HG03135 (cell line): ENCODE results near the gene NCR2.

Source experiments
- ATAC-seq: cut with Tn5 transposase; IDR thresholded peaks from one replicate; pipeline ENCODE4 v1.9.1; 2021; ENCODE audit warnings: mild to moderate bottlenecking, moderate library complexity; ENCODE audit not compliant: unreplicated experiment

NCR2 gene

DNA sequence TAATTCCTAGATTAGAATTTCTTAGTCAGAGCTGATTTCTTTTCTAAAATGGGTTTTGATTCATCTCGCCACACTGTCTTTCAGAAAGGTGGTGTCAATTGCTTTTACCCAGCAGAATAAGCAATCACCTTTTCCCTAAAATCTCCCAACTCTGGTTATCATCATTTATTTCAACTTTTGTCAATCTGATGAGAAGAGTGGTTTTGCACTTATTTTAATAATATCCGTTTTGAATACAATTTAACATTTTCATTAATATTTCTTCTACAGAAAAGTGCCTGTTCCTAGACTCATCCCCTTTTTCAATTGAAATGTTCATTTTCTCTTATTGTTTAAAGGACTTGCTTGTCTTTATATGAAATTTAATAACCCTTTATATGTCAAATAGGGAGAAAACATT lies 8.2 kb upstream of the NCR2 start:
- no peak for ATAC-seq

DNA sequence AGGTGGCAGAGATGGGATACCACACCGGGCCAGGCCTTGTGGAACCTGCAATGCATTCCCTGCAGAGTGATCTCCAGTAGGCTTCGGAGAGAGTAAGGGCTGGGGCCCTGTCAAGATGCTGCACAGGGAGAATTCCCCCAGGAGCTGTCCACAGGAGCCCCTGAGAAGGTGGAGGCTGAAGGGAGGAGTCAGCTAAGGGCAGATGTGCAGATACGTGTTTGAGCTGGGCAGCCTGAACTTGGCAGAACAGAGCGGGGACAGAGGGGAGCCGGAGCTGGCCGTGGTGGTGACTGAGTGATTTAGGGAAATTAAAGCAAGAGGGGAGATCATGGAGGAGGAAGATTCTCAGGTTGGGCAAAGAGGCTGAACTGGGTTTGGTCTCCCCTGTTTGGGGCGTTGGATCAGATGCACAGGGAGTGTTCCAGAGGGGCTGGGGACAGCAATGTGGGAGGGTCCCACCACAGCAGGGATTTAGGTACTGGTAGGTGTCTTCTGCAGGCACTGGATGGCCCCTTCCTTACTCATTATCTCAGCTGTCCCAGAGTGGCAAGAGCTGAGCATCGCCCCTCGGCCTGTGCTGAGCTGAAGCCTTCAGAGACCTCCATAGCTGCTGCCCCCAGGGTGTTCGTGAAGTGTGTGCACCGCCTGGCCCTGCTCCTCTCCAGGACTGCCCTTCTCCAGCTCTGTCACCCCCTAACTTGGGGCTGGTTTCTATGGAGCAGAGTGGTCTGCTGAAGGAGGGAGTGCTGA lies 3.8 kb upstream of the NCR2 start:
- no peak for ATAC-seq

DNA sequence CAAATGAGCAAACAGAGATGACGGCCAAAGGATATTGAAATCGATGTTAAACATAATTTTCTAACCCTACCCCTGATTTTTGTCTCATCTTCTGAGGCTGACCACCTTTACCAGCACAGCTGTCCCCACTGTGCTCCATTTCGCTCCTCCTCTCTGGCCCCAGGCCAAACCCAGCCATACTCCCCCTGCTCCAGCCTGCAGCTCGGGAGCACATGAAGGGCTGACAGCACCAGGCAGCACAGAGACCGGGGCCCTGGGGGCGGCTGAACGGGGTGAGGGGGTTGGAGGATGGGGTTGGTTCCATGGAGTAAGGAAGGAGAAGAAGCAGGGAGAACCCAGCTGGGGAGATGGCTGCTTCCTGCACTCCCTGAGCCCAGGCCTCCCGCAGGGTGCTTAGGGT lies 3.2 kb upstream of the NCR2 start:
- ATAC-seq, result no peak

DNA sequence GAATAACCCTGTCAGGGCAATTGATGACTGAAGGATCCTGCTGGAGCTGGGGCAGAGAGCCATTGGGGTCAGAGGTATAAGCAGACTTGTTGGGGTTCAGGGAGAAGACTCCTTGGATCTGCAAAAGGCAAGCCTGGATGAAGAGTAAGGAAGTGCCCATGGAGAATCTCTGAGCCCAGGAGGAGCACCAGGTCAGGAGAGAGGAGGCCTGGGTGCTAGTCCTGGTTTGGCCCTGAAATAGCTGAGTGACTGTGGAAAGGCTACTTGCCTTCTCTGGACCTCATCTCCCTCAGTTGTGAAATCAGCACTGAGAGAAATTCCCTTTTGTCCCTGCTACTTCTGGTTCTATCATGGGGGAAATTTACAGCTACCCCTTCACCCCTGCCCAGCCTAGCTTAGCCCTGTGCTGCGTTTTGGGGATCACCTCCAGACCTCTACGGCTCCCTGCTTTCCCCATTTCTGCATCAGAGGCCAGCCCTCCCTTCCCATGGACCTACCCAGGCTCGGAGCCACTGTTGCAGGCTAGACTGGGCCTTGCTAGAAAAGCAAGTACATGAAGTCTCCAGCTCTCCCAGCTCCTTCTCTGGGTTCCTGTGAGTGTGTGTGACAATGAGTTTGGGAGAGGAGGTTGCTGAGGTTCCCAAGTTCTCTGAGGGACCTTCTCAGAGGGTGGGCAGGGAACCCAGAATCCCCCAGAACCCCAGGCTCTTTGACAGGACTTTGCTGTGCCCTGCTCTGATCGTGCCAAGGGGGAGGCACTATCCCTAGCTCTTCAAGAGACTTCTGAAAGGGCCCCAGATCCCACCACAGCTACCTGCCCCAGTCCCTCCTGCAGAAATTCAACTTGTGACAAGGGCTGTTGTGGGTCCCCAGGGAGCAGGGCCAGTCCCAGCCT lies 2.3 kb upstream of the NCR2 start:
- ATAC-seq, result no peak

DNA sequence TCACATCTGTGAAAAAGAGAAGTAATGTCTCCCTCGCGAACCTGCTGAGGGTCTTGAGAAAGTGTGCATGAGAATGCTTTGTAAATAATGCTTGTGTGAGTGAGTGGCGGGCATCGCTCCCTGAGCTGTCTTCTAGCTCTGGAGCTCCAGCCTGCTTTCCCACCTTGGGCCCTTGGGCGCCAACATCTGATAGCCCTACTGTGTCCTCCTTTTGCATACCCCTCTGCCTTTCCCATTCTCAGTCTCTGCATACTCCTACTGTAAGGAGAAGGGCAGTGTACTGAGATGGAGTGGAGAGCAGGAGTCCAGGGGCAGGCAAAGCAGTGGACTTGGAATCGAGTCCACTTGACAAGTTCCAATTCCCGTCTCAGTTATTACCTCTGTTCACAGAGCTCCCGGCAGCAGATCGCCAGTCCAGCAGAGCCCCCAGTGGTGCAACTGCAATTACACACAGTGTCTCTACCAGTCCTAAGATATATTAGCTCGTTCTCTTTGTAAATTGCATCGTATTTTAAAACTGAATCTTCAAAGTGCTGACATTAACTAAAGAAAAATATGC lies 847 bp upstream of the NCR2 start:
- no peak for ATAC-seq

DNA sequence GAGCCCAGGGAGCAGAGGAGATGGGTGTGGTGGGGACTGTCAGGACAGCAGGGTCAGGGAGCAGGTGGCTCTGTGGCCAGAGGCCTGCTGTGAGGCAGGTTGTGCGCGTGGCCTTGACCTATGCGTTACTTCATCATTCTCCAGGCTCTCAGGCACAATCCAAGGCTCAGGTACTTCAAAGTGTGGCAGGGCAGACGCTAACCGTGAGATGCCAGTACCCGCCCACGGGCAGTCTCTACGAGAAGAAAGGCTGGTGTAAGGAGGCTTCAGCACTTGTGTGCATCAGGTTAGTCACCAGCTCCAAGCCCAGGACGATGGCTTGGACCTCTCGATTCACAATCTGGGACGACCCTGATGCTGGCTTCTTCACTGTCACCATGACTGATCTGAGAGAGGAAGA lies 535 bp downstream of the NCR2 start:
- no peak for ATAC-seq

DNA sequence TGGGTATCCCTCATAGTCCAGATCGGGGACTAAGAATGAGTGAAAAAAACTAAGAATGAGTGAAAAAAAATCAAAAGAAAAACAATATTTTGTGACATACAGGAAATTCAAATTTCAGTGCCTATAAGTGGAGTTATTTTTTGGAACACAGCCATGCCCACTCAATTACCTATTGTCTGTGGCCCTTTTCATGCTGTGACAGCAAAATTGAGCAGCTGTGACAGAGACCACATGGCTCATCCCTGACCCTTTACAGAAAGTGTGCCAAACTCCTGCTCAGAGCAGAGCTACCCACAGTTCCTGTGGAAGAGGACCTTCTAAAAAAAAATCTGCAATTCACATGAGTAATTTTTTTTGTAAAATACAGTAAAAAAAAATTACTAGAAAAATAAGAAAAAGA lies 1.4 kb downstream of the NCR2 start:
- ATAC-seq, result no peak

DNA sequence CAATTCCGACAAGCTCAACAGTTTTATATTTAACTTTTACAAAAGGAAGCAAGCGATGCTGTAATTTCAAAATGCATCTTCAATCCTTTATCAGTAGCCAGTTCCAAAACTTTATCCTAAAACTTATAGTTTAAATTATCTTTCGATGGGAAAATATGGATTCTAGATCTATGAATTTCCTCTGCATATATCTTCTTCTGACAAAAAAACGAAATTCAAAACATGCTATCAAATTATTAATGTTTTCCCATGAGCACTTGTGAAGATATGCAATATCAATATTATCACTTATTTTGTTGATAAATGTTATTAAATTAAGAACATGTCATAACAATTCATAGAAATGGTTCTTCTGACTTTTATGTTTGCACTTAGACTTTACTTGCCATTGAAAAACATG lies 2.3 kb downstream of the NCR2 start:
- ATAC-seq, result no peak

DNA sequence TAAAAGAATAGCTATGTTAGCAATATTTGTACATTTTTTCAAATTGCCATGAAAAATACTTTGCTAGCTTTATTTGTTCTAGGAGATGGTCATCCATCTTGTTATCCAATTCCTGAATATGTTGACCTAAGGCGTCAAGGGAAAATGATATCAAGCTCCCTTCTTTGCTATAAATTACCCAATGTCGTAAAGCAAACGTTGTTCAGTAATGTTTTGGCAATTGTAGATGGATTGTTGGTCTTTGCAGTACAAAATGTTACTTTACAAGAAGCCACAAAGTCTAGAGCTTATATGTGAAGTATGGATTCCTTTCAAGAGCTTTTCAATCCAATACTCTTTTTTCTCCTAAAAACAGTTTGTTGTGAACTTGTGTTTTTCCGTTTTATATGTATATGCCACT lies 3.3 kb downstream of the NCR2 start:
- ATAC-seq, result no peak

DNA sequence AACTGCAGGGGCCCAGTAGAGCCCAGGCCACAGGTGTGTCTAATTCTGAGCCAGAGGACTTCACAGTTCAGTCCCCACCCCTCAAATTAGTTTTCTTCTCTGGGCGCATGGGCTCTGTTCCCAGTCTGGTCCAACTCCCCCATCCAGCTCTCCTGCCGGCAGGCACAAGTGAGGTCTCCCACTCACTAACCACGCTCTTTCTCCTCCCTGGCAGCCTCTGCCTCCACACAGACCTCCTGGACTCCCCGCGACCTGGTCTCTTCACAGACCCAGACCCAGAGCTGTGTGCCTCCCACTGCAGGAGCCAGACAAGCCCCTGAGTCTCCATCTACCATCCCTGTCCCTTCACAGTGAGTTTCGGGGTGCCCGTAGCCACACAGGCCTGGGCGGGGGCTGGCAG lies 6.2 kb downstream of the NCR2 start:
- no peak for ATAC-seq

DNA sequence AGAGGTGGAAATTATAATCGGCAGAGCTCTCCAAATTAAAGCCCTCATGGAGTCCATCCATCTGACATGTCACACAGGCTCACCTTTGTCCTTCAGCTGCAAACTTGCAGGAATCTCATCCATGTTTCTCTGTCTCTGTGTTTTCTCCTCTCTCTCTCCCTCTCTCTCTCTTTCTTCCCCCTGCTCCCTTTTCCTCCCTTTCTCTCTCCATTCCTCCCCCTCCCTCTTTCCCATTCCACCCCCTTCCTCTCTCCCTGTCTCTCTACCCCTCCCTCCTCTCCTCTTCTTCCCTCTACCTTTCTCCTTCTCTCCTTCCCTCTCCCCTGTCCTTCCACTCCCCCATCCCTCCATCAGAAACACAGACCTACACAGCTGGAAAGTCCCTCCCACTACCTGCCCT lies 6.8 kb downstream of the NCR2 start:
- ATAC-seq, result no peak

DNA sequence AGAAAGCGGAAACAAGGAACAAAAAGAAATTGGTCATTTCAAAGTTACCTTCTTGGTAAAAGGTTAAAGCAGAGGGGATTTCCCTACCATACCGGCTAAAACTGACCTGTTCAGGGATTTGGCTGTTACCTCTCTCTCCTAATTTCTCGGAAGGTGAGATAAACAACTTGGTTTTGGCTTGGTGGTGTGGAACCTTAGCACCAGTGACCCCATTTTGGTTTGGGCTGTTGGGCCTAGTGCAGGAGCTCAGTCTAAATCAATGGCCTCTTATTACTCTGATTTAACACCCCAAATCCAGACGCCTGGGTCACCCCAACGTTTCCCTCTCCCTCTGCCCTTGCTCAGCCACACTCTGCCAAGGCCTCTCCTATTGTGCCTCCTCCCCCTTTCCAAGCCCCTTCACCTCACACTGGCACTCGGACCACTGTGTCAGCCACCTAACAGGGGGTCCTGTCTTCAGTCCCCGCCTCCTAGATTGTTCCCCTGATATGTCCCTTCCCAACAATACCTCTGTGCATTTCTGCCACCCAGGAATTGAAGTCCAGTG lies 8.3 kb downstream of the NCR2 start:
- ATAC-seq, result no peak

DNA sequence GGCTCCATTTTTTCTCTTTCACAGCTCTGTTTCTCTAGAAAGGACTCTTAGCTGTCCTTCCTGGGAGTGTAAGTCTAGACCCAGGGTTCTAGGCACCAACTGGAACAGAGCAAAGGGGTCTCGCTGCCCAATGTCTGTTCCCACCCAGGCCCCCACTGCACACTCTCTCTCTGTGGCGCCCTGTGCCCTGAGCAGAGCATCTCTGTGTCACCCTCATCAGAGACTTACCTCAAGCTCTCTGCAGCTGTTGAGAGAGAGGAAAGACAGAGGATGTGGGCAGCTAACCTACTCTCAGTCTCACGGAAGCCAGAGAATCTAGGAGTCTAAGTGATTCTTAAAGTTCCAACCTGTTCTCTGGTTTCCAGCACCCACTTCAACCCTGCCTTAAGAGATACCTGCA lies 9.5 kb downstream of the NCR2 start:
- no peak for ATAC-seq

DNA sequence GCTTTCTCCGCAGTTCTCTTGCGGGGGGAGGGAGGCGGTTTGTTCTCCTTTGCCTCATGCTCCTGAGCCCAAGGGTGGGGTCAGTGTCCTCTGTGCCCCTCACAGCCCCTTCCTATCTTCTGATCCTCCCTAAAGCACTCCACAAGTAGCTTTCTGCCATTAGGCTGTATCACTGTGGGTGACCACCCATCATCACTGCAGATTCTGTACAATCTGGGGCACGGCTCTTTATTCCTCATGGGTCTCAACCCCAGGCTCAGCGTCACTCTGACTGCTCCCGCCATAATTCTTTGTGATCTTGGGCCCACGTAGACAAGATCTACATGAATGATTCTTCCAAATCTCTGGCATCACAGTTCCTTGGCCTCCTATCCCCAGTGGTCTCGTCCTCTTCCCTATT lies 10.5 kb downstream of the NCR2 start:
- ATAC-seq, result no peak

DNA sequence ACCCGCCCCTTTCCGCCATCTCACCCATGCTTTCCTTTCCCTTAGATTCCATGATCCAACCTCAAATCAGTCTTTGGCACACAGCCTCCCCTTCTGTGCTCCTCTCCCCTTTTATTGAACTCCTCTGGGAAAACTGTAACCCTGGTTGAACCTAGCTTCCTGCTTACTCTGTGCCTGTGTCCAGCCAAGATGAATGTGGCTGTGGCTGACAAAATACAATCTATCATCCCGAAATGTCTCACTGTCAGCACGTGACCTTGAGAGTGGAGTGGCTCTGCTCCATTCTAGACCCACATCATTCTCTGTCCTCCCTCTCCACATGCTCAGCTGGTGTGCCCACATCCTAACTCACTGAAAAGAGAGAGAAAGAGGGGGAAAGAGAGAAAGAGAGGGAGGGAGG lies 11.0 kb downstream of the NCR2 start:
- no peak for ATAC-seq

DNA sequence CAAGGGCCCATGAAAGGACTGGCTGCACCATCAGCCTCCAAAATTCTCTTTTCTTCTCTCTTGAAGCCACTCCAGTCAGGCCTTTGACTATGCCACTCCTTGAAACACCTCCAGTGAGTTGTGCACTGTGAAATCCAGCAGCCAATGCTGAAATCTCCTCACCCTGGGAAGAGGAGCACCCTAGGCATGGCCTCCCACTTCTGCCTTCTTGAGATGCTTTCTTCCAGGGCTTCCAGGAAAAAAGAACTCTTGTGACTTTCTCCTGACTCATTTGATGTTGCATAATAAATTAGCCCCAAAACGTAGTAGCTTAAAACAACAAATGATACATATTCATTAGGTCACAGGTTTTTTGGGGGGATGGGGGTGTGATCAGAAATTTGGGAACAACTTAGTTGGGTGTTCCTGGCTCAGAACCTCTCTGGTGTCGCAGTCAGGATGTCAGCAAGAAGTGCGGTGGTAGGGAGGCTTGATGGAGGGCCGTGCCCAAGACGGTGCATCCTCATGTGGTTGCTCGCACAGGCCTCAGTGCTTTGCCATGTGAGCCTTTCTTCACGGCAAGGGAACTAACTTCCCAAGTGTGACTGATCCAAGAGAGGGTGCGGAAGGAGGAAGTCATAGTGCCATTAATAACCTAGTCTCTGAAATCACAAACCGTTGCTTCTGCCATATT lies 12.1 kb downstream of the NCR2 start:
- no peak for ATAC-seq

DNA sequence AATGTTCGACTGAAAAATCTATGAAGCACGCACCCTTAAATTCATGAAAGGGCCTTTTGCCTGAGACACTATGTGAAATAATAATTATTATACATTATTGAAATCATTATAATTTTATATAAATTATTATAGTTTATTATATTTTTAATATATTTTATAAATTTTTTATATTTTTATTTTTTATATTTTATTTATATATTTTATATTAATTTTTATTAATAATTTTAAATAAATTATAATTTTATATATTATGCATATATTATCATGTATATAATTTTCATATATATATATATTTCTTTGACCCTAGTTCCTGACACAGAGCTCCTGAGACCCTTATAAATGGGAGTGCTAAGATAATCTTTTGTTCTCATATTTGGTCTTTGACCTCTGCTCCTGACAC lies 13.5 kb downstream of the NCR2 start:
- no peak for ATAC-seq

DNA sequence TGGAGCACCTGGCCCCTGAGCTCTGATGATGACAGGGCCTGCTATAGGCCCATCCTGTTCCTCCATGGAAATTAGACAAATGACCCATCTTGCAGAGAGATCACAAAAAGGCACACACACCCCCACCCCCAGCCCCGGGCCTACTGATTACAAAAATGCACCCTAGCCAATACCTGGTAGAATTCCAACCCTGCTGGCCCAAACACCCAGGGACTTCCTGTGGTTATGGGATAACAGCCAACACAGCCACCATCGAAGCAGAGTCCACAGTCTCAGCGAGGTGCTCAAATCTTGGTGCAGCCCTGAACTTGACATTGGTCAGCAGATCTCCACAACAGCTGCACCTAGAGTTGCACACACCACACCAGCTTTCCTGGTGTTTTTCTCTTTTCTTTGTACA lies 17.0 kb downstream of the NCR2 start:
- ATAC-seq, result no peak

DNA sequence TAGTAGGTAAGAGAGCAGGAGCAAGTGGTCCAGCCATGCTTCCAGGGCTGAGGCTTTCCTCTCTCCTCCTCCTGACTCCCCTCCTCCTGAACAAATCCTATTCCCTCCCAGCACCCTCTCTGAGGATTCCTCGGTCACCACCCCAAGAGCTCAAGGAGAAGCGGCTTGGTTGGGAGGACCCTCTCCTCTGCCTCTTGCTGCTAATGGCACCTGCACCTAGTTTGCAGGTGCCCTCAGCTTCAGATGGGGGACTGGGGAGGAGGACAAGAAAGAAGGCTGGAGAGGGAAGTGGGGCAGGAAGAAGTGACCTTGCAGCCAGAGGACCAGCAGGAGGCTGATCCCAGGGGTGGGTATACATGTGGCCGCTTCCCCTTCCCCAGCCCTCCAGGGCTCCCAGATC lies 17.5 kb downstream of the NCR2 start:
- ATAC-seq, result no peak

DNA sequence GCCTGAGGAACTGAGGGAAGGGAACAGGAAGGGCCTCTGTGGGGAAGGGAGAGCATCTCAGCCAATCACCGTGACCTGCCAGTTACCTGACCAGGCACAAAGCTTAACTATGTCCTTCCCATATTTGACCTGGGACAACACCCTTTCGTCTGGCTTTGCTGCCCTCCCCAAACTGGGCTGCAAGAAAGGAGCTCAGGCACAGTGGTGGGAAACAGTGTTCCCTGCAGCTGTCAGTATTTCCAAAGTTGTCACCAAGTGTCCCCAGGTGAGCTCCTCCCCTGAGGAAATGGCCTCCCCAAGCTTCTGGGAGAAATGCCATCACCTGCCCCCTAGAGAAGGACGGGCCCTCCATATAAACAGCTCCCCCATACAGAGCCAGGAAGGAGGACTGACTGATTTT lies 17.9 kb downstream of the NCR2 start:
- ATAC-seq, result no peak

DNA sequence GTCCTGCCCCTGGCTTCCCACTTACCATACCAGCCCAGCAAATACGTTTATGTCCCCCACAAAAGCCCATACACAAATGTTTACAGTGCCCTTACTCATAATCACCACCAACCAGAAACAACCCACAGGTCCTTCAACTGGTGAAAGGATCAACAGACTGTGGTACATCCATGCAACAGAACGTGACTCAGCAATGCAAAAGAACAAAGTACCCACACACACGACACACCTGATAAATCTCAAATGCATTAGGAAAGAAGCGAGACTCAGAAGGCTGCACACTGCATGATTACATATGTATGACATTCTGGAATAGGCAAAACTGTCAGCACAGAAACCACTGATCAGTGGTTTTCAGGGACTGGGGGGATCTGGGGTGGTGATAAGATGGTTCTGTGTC lies 20.5 kb downstream of the NCR2 start:
- no peak for ATAC-seq
